HepG2 (cell line): ENCODE measurements around the gene CUL1. TPM values are rescaled to one million over a fixed set of nuclear protein-coding genes. Genes with fewer than 3 reads are reported as not detected.

Experiments
- ATAC-seq: fragments of 200-7000 bp; cut with Tn5 transposase; 3 replicates; pipeline ENCODE4 v1.9.1; 2020; ENCODE audit warnings: mild to moderate bottlenecking, moderate library complexity
- BruUV-seq: library from RNA; stranded (reverse); fragments of 400-500 nt; replicated peaks from 2 replicates; lab custom pipeline; 2021; lab: Mats Ljungman, UMichigan
- CTCF ChIA-PET: fragments of 300-600 bp; formaldehyde crosslinking; extraction: SDS; loops from one replicate; lab custom pipeline; 2021; ENCODE audit warnings: low total read pairs, inconsistent platforms, low intra/inter-chr PET ratio; lab: Yijun Ruan, JAX
- POLR2A ChIA-PET: fragments of 350-600 bp; sonication (Branson Sonifier 250); formaldehyde crosslinking; loops from one replicate; lab custom pipeline; 2020; ENCODE audit warnings: antibody characterized with exemption, inconsistent platforms; lab: Yijun Ruan, JAX
- DNase-seq: peaks from one replicate; pipeline ENCODE4 v3.0.0-alpha.2; 2015; ENCODE audit warnings: low spot score
- FAIRE-seq: peaks from 3 replicates; lab custom pipeline; 2011; peaks lifted over from hg19 to GRCh38; lab: Jason Lieb, UNC
- H2AFZ ChIP-seq: one replicate; pipeline ENCODE4 v1.6.1; 2011; ENCODE audit warnings: low read length, inconsistent platforms
- H3K27ac ChIP-seq: fragments of 300-600 bp; 3 replicates; pipeline ENCODE4 v1.8.0; 2011; ENCODE audit warnings: mixed run types, mild to moderate bottlenecking, mixed read lengths, low read length, inconsistent platforms; ENCODE audit not compliant: insufficient read depth; ENCODE audit errors: extremely low read length
- H3K27me3 ChIP-seq, 2 experiments: fragments of 200-600 bp in 1 of 2; 2 replicates in 1 of 2; 3 replicates in 1 of 2; pipeline versions ENCODE4 v1.6.0 to v1.8.0; 2011; ENCODE audit warnings: low read length in 2 of 2, mild to moderate bottlenecking in 2 of 2, moderate library complexity in 2 of 2, inconsistent platforms in 1 of 2; ENCODE audit not compliant: insufficient read depth in 2 of 2, control insufficient read depth in 1 of 2
- H3K36me3 ChIP-seq, 2 experiments: fragments of 200-600 bp in 1 of 2; replicated peaks in 1 of 2; 2 replicates in 1 of 2; 3 replicates in 1 of 2; pipeline versions ENCODE4 v1.5.1 to v1.8.0; 2011; ENCODE audit warnings: low read length in 2 of 2, inconsistent platforms in 1 of 2; ENCODE audit not compliant: insufficient read depth in 2 of 2, control insufficient read depth in 1 of 2
- H3K4me1 ChIP-seq: 2 replicates; pipeline ENCODE4 v1.5.1; 2012; ENCODE audit warnings: low read length, inconsistent platforms; ENCODE audit not compliant: insufficient read depth
- H3K4me2 ChIP-seq: 2 replicates; pipeline ENCODE4 v1.6.0; 2011; ENCODE audit warnings: low read depth, low read length, inconsistent platforms
- H3K4me3 ChIP-seq, 3 experiments: fragments of 200-600 bp in 1 of 3; sonication (generic), shearing (Covaris generic) in 1 of 3; replicated peaks in 1 of 3; 2 replicates each; pipeline ENCODE4 v1.5.1; 2011 to 2016; ENCODE audit warnings: low read length in 3 of 3, inconsistent platforms in 2 of 3, low read depth in 2 of 3, mild to moderate bottlenecking in 2 of 3, control low read depth in 1 of 3, mixed read lengths in 1 of 3; ENCODE audit not compliant: insufficient read depth in 1 of 3
- H3K79me2 ChIP-seq: one replicate; pipeline ENCODE4 v1.6.1; 2011; ENCODE audit warnings: low read length, inconsistent platforms; ENCODE audit not compliant: insufficient read depth
- H3K9ac ChIP-seq: 2 replicates; pipeline ENCODE4 v1.6.0; 2011; ENCODE audit warnings: mild to moderate bottlenecking, low read depth, low read length, inconsistent platforms; ENCODE audit not compliant: insufficient read depth
- H3K9me3 ChIP-seq: 2 replicates; pipeline ENCODE4 v1.5.1; 2012; ENCODE audit warnings: mild to moderate bottlenecking, low read length
- H4K20me1 ChIP-seq: 2 replicates; pipeline ENCODE4 v1.6.0; 2011; ENCODE audit warnings: inconsistent platforms, mild to moderate bottlenecking, low read length, moderate library complexity; ENCODE audit not compliant: insufficient read depth
- ERF ChIP-seq: IDR thresholded peaks from 2 replicates; pipeline ENCODE4 v1.6.1; 2018; ENCODE audit warnings: missing biosample characterization, missing genetic modification reagents
- KDM2A ChIP-seq: sonication (generic); formaldehyde crosslinking; IDR thresholded peaks from 2 replicates; pipeline ENCODE4 v1.4.0; 2020; ENCODE audit warnings: low read depth, missing genetic modification reagents, borderline replicate concordance
- KLF6 ChIP-seq: IDR thresholded peaks from 2 replicates; pipeline ENCODE4 v1.8.0; 2016; ENCODE audit warnings: missing biosample characterization, missing genetic modification reagents
- NFAT5 ChIP-seq: sonication (generic); formaldehyde crosslinking; IDR thresholded peaks from 2 replicates; pipeline ENCODE4 v1.4.0; 2020; ENCODE audit warnings: missing genetic modification reagents
- PATZ1 ChIP-seq: sonication (generic); formaldehyde crosslinking; IDR thresholded peaks from 2 replicates; pipeline ENCODE4 v1.4.0; 2020; ENCODE audit warnings: missing genetic modification reagents
- PRDM10 ChIP-seq: sonication (generic); formaldehyde crosslinking; IDR thresholded peaks from 2 replicates; pipeline ENCODE4 v1.4.0; 2020; ENCODE audit warnings: low read depth, missing genetic modification reagents
- SRF ChIP-seq: IDR thresholded peaks from 2 replicates; pipeline ENCODE4 v1.6.1; 2011; ENCODE audit warnings: mild to moderate bottlenecking, low read depth, low read length, moderate library complexity
- TCF7L2 ChIP-seq: IDR thresholded peaks from 2 replicates; pipeline ENCODE4 v1.6.1; 2011; ENCODE audit warnings: mild to moderate bottlenecking, low read depth, low read length, moderate library complexity
- ZC3H13 ChIP-seq: sonication (generic); formaldehyde crosslinking; IDR thresholded peaks from 2 replicates; pipeline ENCODE4 v1.8.1; 2023; ENCODE audit warnings: mild to moderate bottlenecking, missing genetic modification reagents, moderate library complexity
- ZNF292 ChIP-seq: sonication (generic); formaldehyde crosslinking; IDR thresholded peaks from 2 replicates; pipeline ENCODE4 v1.8.1; 2022; ENCODE audit warnings: mild to moderate bottlenecking, low read depth, missing genetic modification reagents, borderline replicate concordance
- ZNF367 ChIP-seq: sonication (generic); formaldehyde crosslinking; IDR thresholded peaks from 2 replicates; pipeline ENCODE4 v1.4.0; 2020; ENCODE audit warnings: missing genetic modification reagents, borderline replicate concordance
- ZNF644 ChIP-seq: IDR thresholded peaks from 2 replicates; pipeline ENCODE4 v1.6.1; 2016; ENCODE audit warnings: low read depth
- ZNF772 ChIP-seq: sonication (generic); formaldehyde crosslinking; IDR thresholded peaks from 2 replicates; pipeline ENCODE4 v1.5.0; 2020; ENCODE audit warnings: mild to moderate bottlenecking, missing genetic modification reagents
- ZNF83 ChIP-seq: sonication (generic); formaldehyde crosslinking; IDR thresholded peaks from 2 replicates; pipeline ENCODE4 v1.4.0; 2020; ENCODE audit warnings: missing genetic modification reagents, mild to moderate bottlenecking, borderline replicate concordance
- WGBS: methylation state at CpG from one replicate; pipeline ENCODE4 v1.1.6; 2017; ENCODE audit warnings: low lambda C conversion rate; 5-methylcytosine and 5-hydroxymethylcytosine counted together
- in situ Hi-C: cut with HindIII; loops from 2 replicates; pipeline ENCODE4 v1.10.0; 2017; ENCODE audit warnings: low pct_unique_long_range_greater_than_20kb; ENCODE audit not compliant: extremely low pct_ligation_motif_present
- intact Hi-C: fragments of 100-400 bp; cut with micrococcal nuclease; formaldehyde crosslinking; loops from one replicate; pipeline ENCODE4 v1.10.0; 2022; ENCODE audit not compliant: unreplicated experiment
- polyA plus RNA-seq, 8 experiments: library from polyadenylated mRNA; depleted of rRNA in 3 of 8; stranded (reverse) in 7 of 8; unstranded in 1 of 8; fragments of >200 nt; fragmentation: Illumina TruSeq in 4 of 8; extraction: Trizol in 4 of 8; gene quantifications; 2 replicates each; pipeline versions ENCODE4 v1.2.1 to v1.2.3, GENCODE V29; 2011 to 2016; ENCODE audit warnings: low read depth in 4 of 8, missing spikeins in 1 of 8, mixed read lengths in 1 of 8; ENCODE audit not compliant: insufficient read depth in 1 of 8
- total RNA-seq, 5 experiments: library from RNA; depleted of rRNA; stranded (reverse); fragments of >200 nt; fragmentation: Illumina TruSeq; extraction: Trizol; gene quantifications; 2 replicates each; pipeline ENCODE4 v1.2.3, GENCODE V29; 2016; ENCODE audit warnings: low read depth in 1 of 5

CUL1 gene
- total and polyA plus RNA-seq, 2 of the 13 experiments (the other 11 are each of a cell fraction or from before 2014, with no cell fraction given), result 30.1 to 45.9 TPM

GRCh38 chr7:148732862-148733261 is 34.2 kb downstream of the CUL1 start:
- intact Hi-C loops (no loop called here), in situ Hi-C loops (no loop called here)
- FAIRE-seq, result no peak
- Histone ChIP-seq H2AFZ (no peak overlapping the region), H3K36me3 (peaks cover 10 to 52% of the 10 kb centered on the region in 2 experiments), H3K9ac (no peak overlapping the region), H3K4me2 (no peak overlapping the region), H3K9me3 (no peaks in the 10 kb centered on the region), H3K27ac (no peak overlapping the region), H4K20me1 (no peaks in the 10 kb centered on the region), H3K79me2 (peaks cover 39% of the 10 kb centered on the region), H3K27me3 (no peaks in the 10 kb centered on the region), H3K4me3 (no peak overlapping the region), H3K4me1 (no peaks in the 10 kb centered on the region)
- WGBS, result 96% methylated on average over 3 of the region's 3 CpGs
- POLR2A ChIA-PET, result no interaction called here
- DNase-seq, result no peak
- CTCF ChIA-PET, result no interaction called here
- ATAC-seq, result no peak
- BruUV-seq, result no TSS peak
- TF ChIP-seq ZNF367 (CRISPR knock-in tag) (no peak), SRF (no peak), TCF7L2 (no peak), ZNF83 (CRISPR knock-in tag) (no peak), ZNF644 (CRISPR knock-in tag) (no peak), KDM2A (CRISPR knock-in tag) (no peak), ZC3H13 (no peak), PATZ1 (CRISPR knock-in tag) (no peak), ERF (no peak), KLF6 (no peak), PRDM10 (CRISPR knock-in tag) (no peak), NFAT5 (CRISPR knock-in tag) (no peak), ZNF292 (CRISPR knock-in tag) (no peak), ZNF772 (CRISPR knock-in tag) (no peak)
